Progenitor cell of endocrine pancreas (in vitro differentiated cells): ENCODE results near the gene DDN. TPM values are rescaled to one million over a fixed set of nuclear protein-coding genes. Genes with fewer than 3 reads are reported as not detected.

ENCODE experiments used
- DNase-seq: peaks from one replicate; pipeline ENCODE4 v3.0.0; 2021; ENCODE audit warnings: low spot score; ENCODE audit not compliant: unreplicated experiment
- H3K27ac Mint-ChIP-seq: 2 replicates; pipeline ENCODE4 v1.8.0; 2021; ENCODE audit warnings: mild to moderate bottlenecking, moderate library complexity, mixed read lengths
- H3K27me3 Mint-ChIP-seq: 2 replicates; pipeline ENCODE4 v1.8.0; 2021; ENCODE audit warnings: mixed read lengths
- H3K36me3 Mint-ChIP-seq: 2 replicates; pipeline ENCODE4 v1.8.0; 2022; ENCODE audit warnings: mixed read lengths; ENCODE audit not compliant: insufficient read depth
- H3K4me1 Mint-ChIP-seq: 2 replicates; pipeline ENCODE4 v1.8.0; 2021; ENCODE audit warnings: low read depth, mixed read lengths
- H3K4me3 Mint-ChIP-seq: 2 replicates; pipeline ENCODE4 v1.8.0; 2021; ENCODE audit warnings: low read depth, mild to moderate bottlenecking, moderate library complexity, mixed read lengths
- H3K9me3 Mint-ChIP-seq: 2 replicates; pipeline ENCODE4 v1.8.0; 2021; ENCODE audit warnings: low read depth, mixed read lengths
- total RNA-seq: library from RNA; stranded (reverse); gene quantifications from 2 replicates; pipeline ENCODE4 v1.2.1, GENCODE V29; 2021
- TF ChIP-seq, protein P1 (sequence below): fragments of 200-600 bp; sonication (generic); IDR thresholded peaks from one replicate; pipeline ENCODE4 v1.5.0; 2021; ENCODE audit warnings: antibody characterized with exemption, mild to moderate bottlenecking; ENCODE audit not compliant: unreplicated experiment

The DDN gene
- total RNA-seq, 1 donor from 2014 or later = 0.57 TPM

DNA sequence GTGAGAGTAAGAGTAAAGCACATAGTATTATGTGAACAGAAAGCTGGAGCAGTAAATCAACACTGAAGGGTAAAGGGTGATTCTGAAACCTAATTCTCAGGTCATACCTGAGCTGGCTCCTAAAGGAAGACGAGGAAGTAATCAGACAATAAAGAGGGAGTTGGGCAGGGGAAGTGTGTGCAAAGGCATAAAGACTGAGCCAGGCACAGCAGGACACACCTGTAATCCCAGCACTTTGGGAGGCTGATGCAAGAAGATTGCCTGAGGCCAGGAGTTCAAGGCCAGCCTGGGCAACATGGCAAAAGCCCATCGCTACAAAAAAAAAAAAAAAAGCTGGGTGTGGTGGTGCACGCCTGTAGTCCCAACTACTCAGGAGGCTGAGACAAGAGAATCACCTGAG lies 51.4 kb downstream of the DDN start:
- no peak for DNase-seq
- H3K27ac Mint-ChIP-seq = no peak overlapping the region
- peaks cover 13% of the 10 kb centered on the region for H3K36me3 Mint-ChIP-seq
- no peaks in the 10 kb centered on the region for H3K9me3 Mint-ChIP-seq
- H3K4me1 Mint-ChIP-seq = peaks cover 2% of the 10 kb centered on the region
- H3K27me3 Mint-ChIP-seq = no peaks in the 10 kb centered on the region
- no peak overlapping the region for H3K4me3 Mint-ChIP-seq
- TF ChIP-seq, protein P1, sequence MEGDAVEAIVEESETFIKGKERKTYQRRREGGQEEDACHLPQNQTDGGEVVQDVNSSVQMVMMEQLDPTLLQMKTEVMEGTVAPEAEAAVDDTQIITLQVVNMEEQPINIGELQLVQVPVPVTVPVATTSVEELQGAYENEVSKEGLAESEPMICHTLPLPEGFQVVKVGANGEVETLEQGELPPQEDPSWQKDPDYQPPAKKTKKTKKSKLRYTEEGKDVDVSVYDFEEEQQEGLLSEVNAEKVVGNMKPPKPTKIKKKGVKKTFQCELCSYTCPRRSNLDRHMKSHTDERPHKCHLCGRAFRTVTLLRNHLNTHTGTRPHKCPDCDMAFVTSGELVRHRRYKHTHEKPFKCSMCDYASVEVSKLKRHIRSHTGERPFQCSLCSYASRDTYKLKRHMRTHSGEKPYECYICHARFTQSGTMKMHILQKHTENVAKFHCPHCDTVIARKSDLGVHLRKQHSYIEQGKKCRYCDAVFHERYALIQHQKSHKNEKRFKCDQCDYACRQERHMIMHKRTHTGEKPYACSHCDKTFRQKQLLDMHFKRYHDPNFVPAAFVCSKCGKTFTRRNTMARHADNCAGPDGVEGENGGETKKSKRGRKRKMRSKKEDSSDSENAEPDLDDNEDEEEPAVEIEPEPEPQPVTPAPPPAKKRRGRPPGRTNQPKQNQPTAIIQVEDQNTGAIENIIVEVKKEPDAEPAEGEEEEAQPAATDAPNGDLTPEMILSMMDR = no peak

GRCh38 chr12:48946943-48947342 lies 52.2 kb downstream of the DDN start:
- TF ChIP-seq, protein P1 = no peak
- peaks cover 9% of the 10 kb centered on the region for H3K36me3 Mint-ChIP-seq
- no peak overlapping the region for H3K27ac Mint-ChIP-seq

GRCh38 chr12:48946205-48946604 lies 53.0 kb downstream of the DDN start:
- H3K36me3 Mint-ChIP-seq = peaks cover 9% of the 10 kb centered on the region
- no peaks in the 10 kb centered on the region for H3K27me3 Mint-ChIP-seq
- H3K9me3 Mint-ChIP-seq = no peaks in the 10 kb centered on the region
- TF ChIP-seq, protein P1 = no peak
- H3K4me3 Mint-ChIP-seq = no peak overlapping the region
- no peak for DNase-seq
- peaks cover 2% of the 10 kb centered on the region for H3K4me1 Mint-ChIP-seq
- no peak overlapping the region for H3K27ac Mint-ChIP-seq

More at GRCh38 chr12:48946943-48947342, 52.2 kb downstream of the DDN start:
- H3K9me3 Mint-ChIP-seq = no peaks in the 10 kb centered on the region
- H3K27me3 Mint-ChIP-seq = no peaks in the 10 kb centered on the region
- no peak for DNase-seq
- peaks cover 2% of the 10 kb centered on the region for H3K4me1 Mint-ChIP-seq
- no peak overlapping the region for H3K4me3 Mint-ChIP-seq

Other genes with a start within 250 kb of the DDN start
- gene ADCY6, start 210.3 kb downstream of the DDN start, total RNA-seq = 120 and 128 TPM in 2 replicates
- 72.3 and 73.9 TPM in 2 replicates for gene CACNB3, start 180.9 kb downstream of the DDN start, total RNA-seq
- gene DDX23, start 147.2 kb downstream of the DDN start, total RNA-seq = 116 and 129 TPM in 2 replicates
- 12.4 and 12.5 TPM in 2 replicates for gene RND1, start 133.5 kb downstream of the DDN start, total RNA-seq
- gene FKBP11, start 73.9 kb downstream of the DDN start, total RNA-seq = 21.9 and 22.5 TPM in 2 replicates
- gene ARF3, start 41.9 kb downstream of the DDN start, total RNA-seq = 135 and 149 TPM in 2 replicates
- 0.17 TPM in 1 of 2 replicates, not detected in the other for gene WNT10B, start 27.6 kb downstream of the DDN start, total RNA-seq
- not detected in 2 replicates for gene WNT1, start 21.1 kb downstream of the DDN start, total RNA-seq
- 52.7 and 59.4 TPM in 2 replicates for gene PRKAG1, start 19.4 kb upstream of the DDN start, total RNA-seq
- gene KMT2D, start 61.4 kb upstream of the DDN start, total RNA-seq = 130 and 132 TPM in 2 replicates
- 0.72 and 0.75 TPM in 2 replicates for gene RHEBL1, start 70.6 kb upstream of the DDN start, total RNA-seq
- 0.29 and 0.34 TPM in 2 replicates for gene DHH, start 95.4 kb upstream of the DDN start, total RNA-seq
- 142 and 143 TPM in 2 replicates for gene LMBR1L, start 111.5 kb upstream of the DDN start, total RNA-seq
- gene TUBA1B, start 132.0 kb upstream of the DDN start, total RNA-seq = 985 and 1,023 TPM in 2 replicates
- gene TUBA1A, start 189.7 kb upstream of the DDN start, total RNA-seq = 628 and 652 TPM in 2 replicates